Measurements from ENCODE around the gene SORCS1.

DNA sequence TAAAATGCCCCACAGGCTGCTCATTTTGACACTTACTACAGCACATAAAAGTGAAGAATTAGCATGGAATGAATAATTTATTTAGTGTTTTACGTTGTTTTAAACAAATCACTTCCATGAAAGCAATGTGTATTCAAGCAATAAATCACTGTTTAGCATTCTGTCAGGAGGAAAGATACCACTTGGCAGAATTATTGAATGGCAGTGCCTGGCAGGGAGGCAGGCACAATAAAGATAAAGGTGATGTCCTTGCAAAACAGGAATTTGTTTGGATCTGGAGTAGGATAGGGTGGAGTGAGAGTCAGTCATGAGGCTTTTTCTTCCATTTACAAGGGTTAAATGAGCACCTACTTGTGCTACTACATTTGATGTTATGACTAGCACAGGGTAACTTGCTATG lies 190.8 kb downstream of the SORCS1 start:
- TF ChIP-seq EZH2 (IDR thresholded peaks at IDR 0.05; ENCODE audit: insufficient read depth, poor library complexity, severe bottlenecking) = no peak
- no peak for TF ChIP-seq EZH2phosphoT487 (IDR thresholded peaks at IDR 0.05; ENCODE audit: insufficient read depth, low read depth)

All from GM23248 (cell line).